HEK293 (cell line): ENCODE data around the gene CHD5.

ENCODE experiments used
- CTCF ChIP-seq: fragments of 450-650 bp; formaldehyde crosslinking; IDR thresholded peaks from 2 replicates; pipeline ENCODE4 v1.5.1; 2016; ENCODE audit warnings: missing biosample characterization, missing genetic modification characterization
- HIC1 ChIP-seq: fragments of 450-650 bp; formaldehyde crosslinking; IDR thresholded peaks from 2 replicates; pipeline ENCODE4 v1.5.1; 2016; ENCODE audit warnings: missing biosample characterization, missing genetic modification characterization
- RBAK ChIP-seq: fragments of 450-650 bp; formaldehyde crosslinking; IDR thresholded peaks from 2 replicates; pipeline ENCODE4 v1.5.1; 2016; ENCODE audit warnings: missing biosample characterization, missing genetic modification characterization
- REST ChIP-seq: fragments of 450-650 bp; formaldehyde crosslinking; IDR thresholded peaks from 2 replicates; pipeline ENCODE4 v1.5.1; 2016; ENCODE audit warnings: missing biosample characterization, missing genetic modification characterization
- ZBTB48 ChIP-seq: fragments of 450-650 bp; formaldehyde crosslinking; IDR thresholded peaks from 2 replicates; pipeline ENCODE4 v1.5.1; 2016; ENCODE audit warnings: missing biosample characterization, missing genetic modification characterization
- ZFP37 ChIP-seq: fragments of 450-650 bp; formaldehyde crosslinking; IDR thresholded peaks from 2 replicates; pipeline ENCODE4 v1.5.1; 2016; ENCODE audit warnings: missing biosample characterization, missing genetic modification characterization
- ZNF148 ChIP-seq: fragments of 450-650 bp; formaldehyde crosslinking; IDR thresholded peaks from 2 replicates; pipeline ENCODE4 v1.5.0; 2017; ENCODE audit warnings: missing biosample characterization, missing genetic modification characterization, borderline replicate concordance
- ZNF274 ChIP-seq, 2 experiments: fragments of 200-500 bp in 1 of 2; fragments of 450-650 bp in 1 of 2; sonication (Bioruptor generic) in 1 of 2; formaldehyde crosslinking in 1 of 2; IDR thresholded peaks; 2 replicates each; pipeline versions ENCODE4 v1.5.1 to v1.6.1; 2014 to 2016; ENCODE audit warnings: borderline replicate concordance in 1 of 2, inconsistent platforms in 1 of 2, low read length in 1 of 2, missing biosample characterization in 1 of 2, missing genetic modification characterization in 1 of 2
- ZNF394 ChIP-seq: fragments of 450-650 bp; formaldehyde crosslinking; IDR thresholded peaks from 2 replicates; pipeline ENCODE4 v1.5.1; 2016; ENCODE audit warnings: missing biosample characterization, missing genetic modification characterization, mild to moderate bottlenecking, moderate library complexity, borderline replicate concordance
- ZNF639 ChIP-seq: fragments of 450-650 bp; formaldehyde crosslinking; IDR thresholded peaks from 2 replicates; pipeline ENCODE4 v1.5.1; 2016; ENCODE audit warnings: missing biosample characterization, missing genetic modification characterization
- ZNF692 ChIP-seq: fragments of 450-650 bp; formaldehyde crosslinking; IDR thresholded peaks from 2 replicates; pipeline ENCODE4 v1.5.1; 2016; ENCODE audit warnings: missing biosample characterization, missing genetic modification characterization

- TF ChIP-seq ZNF394 (tag by site-specific recombination) (no peak), CTCF (tag by site-specific recombination) (no peak), ZNF148 (0 out of 2 replicates have a peak, but pooled peaks have one; percentile 24), REST (tag by site-specific recombination) (no peak), ZBTB48 (tag by site-specific recombination) (no peak), ZFP37 (tag by site-specific recombination) (no peak), ZNF274 (IDR thresholded peaks at IDR 0.05; ENCODE audit: low read length) (no peak), ZNF274 (tag by site-specific recombination; IDR thresholded peaks at IDR 0.05; ENCODE audit: borderline replicate concordance) (0 out of 2 replicates have a peak, but pooled peaks have one; percentile 50), ZNF639 (tag by site-specific recombination) (no peak), RBAK (tag by site-specific recombination) (no peak), ZNF692 (no peak), HIC1 (tag by site-specific recombination) (no peak)
Observed at GRCh38 chr1:6107409-6108356, 72.4 kb downstream of the CHD5 start.
